Ascending aorta (tissue), 2 donors: Measurements from ENCODE around the gene USP12. TPM values are rescaled to one million over a fixed set of nuclear protein-coding genes. Genes with fewer than 3 reads are reported as not detected.

Source experiments
- DNase-seq, 2 donors: peaks; one replicate each; pipeline ENCODE4 v3.0.0-alpha.2; 2019; ENCODE audit warnings: low spot score in 2 of 2
- H3K27ac ChIP-seq, 2 donors: fragments of 200-600 bp; sonication (generic); one replicate each; pipeline ENCODE4 v1.5.1; 2016 to 2017; ENCODE audit warnings: mild to moderate bottlenecking in 1 of 2
- H3K27me3 ChIP-seq: fragments of 200-600 bp; sonication (generic); one replicate; pipeline ENCODE4 v1.5.1; 2017
- H3K36me3 ChIP-seq, 2 donors: fragments of 200-600 bp; sonication (generic); one replicate each; pipeline ENCODE4 v1.5.1; 2016
- H3K4me1 ChIP-seq, 2 donors: fragments of 200-600 bp; sonication (generic); one replicate each; pipeline ENCODE4 v1.5.1; 2016 to 2017; ENCODE audit warnings: mild to moderate bottlenecking in 1 of 2
- H3K4me3 ChIP-seq, 2 donors: fragments of 200-600 bp; sonication (generic); one replicate each; pipeline ENCODE4 v1.5.1; 2016 to 2017; ENCODE audit warnings: mild to moderate bottlenecking in 1 of 2
- H3K9me3 ChIP-seq, 2 donors: fragments of 200-600 bp; sonication (generic); one replicate each; pipeline ENCODE4 v1.5.1; 2016
- intact Hi-C: fragments of 100-400 bp; cut with DNase I; formaldehyde crosslinking; loops from one replicate; pipeline ENCODE4 v1.15.1; 2023
- total RNA-seq: library from RNA; depleted of rRNA; stranded (reverse); fragments of >200 nt; gene quantifications from one replicate; pipeline ENCODE4 v1.1.0, GENCODE V29; 2016
- TF ChIP-seq, protein P1 (sequence below), 3 experiments: fragments of 200-600 bp in 2 of 3; fragments of 450-650 bp in 1 of 3; sonication (generic) in 2 of 3; IDR thresholded peaks; one replicate each; pipeline ENCODE4 v1.5.1; 2016 to 2019; ENCODE audit warnings: antibody characterized with exemption in 3 of 3, mild to moderate bottlenecking in 1 of 3, moderate library complexity in 1 of 3

Gene USP12
- total RNA-seq, 1 donor from 2014 or later = 8.7 TPM

DNA sequence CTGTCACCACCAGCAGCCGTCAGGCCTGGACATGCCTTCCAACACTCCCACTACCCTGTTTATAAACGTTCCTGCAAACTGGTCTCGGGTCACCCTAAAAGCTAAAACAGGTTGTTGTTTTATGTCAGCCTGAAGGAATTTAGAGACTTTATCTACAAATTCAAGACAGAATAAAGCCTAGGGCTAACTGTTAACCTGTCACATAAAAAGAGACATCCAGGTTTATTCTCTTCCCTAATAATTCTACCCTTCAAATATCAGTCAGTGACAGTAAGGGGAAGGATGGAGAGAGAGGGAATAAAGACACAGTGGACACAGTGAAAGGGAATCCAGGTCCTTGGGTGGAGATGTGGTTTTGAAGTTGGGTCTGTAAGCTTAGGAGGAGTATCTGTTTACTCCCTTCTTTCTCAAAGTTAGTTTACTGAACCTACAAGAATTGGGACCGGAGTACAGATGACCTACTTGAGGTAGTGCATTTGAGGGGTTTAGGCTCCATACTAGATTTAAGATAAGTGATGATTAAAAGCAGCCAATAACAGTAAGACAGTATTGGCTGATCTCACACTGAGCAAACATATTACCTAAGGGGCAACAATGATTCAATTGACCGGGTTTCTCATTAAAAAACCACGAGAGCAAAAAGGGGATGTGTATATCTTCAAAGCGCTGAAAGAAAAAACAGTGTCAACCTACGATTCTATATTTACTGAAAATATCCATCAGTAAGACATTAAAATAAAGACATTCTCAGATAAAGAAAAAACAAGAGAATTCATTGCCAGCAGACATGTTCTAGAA lies 142.7 kb downstream of the USP12 start:
- intact Hi-C loops = no loop called here
- Histone ChIP-seq H3K36me3 (no peaks in the 10 kb centered on the region), H3K27ac (no peak overlapping the region), H3K4me1 (no peaks in the 10 kb centered on the region), H3K9me3 (no peaks in the 10 kb centered on the region), H3K4me3 (no peak overlapping the region), H3K27me3 (no peaks in the 10 kb centered on the region)
- TF ChIP-seq, protein P1, sequence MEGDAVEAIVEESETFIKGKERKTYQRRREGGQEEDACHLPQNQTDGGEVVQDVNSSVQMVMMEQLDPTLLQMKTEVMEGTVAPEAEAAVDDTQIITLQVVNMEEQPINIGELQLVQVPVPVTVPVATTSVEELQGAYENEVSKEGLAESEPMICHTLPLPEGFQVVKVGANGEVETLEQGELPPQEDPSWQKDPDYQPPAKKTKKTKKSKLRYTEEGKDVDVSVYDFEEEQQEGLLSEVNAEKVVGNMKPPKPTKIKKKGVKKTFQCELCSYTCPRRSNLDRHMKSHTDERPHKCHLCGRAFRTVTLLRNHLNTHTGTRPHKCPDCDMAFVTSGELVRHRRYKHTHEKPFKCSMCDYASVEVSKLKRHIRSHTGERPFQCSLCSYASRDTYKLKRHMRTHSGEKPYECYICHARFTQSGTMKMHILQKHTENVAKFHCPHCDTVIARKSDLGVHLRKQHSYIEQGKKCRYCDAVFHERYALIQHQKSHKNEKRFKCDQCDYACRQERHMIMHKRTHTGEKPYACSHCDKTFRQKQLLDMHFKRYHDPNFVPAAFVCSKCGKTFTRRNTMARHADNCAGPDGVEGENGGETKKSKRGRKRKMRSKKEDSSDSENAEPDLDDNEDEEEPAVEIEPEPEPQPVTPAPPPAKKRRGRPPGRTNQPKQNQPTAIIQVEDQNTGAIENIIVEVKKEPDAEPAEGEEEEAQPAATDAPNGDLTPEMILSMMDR (IDR thresholded peaks at IDR 0.05) = no peak
- DNase-seq = no peak

DNA sequence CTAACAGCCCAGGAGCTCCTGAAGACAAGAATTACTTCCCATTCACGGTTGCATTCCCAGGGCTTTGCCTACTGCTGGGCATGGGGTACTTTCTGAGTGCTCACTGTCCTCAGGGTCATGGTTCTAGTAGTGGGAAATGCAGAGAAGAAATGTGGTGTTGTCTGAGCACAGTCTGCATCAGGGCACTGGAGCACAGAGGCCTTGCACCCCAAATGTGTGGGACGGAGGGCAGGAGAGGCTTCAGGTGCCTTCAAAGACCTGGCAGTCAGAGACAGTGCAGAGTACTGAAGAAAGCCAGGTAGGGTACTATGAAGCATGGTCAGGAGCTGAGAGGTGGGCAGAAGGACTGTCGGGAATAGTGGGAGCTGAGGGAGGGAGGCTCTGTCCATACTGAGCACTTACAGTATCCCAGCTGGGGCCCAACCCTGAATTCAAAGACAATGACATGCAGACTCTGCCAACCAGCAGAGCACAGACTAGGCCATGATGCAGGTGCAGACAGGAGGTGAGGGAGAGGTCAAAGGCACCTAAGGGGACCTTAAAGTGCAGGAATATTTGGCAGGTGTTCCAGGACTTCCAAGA lies 144.4 kb downstream of the USP12 start:
- H3K27me3 ChIP-seq = no peaks in the 10 kb centered on the region
- H3K4me1 ChIP-seq = no peaks in the 10 kb centered on the region
- DNase-seq = no peak
- H3K27ac ChIP-seq = no peak overlapping the region
- intact Hi-C loops = no loop called here
- TF ChIP-seq, protein P1 (IDR thresholded peaks at IDR 0.05) = no peak
- H3K4me3 ChIP-seq = no peak overlapping the region
- H3K9me3 ChIP-seq = no peaks in the 10 kb centered on the region
- no peaks in the 10 kb centered on the region for H3K36me3 ChIP-seq

DNA sequence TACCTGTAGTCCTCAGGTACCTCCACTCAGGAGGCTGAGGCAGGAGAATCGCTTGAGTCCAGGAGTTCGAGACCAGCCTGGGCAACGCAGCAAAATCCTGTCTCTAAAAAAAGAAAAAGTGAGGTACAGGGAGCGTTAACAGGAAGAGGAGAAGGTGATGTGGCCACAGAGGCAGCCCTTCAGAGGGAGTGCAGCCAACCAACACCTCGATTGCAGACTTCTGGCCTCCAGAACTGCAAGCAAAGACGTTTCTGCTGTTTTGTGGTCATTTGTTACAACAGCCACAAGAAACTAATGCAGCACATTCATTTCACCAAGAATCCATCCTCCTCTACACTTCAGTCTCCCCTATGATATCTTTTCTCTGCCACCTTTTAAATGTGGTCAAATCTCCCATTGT lies 145.2 kb downstream of the USP12 start:
- Histone ChIP-seq H3K27ac (no peak overlapping the region), H3K27me3 (no peaks in the 10 kb centered on the region), H3K9me3 (no peaks in the 10 kb centered on the region), H3K36me3 (no peaks in the 10 kb centered on the region), H3K4me1 (no peaks in the 10 kb centered on the region), H3K4me3 (no peak overlapping the region)
- TF ChIP-seq, protein P1 (IDR thresholded peaks at IDR 0.05) = no peak
- intact Hi-C loops = no loop called here
- no peak for DNase-seq

DNA sequence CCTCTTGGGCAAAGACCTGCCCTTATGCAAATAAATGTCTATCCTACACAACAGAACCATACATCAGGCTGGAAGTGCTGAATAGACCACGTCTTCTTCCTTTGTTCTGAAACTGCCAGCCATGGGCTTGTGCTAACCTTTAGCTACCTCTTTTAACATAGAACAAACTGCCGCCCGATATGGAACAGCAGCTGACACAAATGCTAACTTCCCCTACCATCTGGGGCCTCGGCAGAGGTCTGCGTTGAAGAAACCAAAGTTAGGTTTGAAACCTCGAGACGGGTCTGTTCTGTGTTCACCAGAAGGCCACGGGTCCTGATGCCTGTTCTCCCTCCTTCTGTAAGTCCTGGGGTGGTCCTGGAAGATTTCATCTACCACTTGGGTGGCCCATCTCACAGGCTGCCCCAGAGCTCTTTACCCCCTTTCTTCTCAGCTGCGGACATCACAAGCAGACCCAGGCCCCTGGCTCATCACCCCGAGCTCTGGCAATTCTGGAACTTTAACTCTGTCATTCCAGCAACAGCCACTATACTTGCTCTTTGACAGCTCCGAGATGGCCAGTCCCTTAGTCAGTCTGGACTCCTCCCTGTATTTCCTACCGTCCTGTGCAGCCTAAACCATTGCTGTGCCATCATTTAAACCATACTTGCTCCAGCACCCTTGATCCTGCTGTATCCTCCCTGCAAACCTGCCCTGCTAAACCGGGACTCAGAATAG lies 146.7 kb downstream of the USP12 start:
- TF ChIP-seq, protein P1 (IDR thresholded peaks at IDR 0.05) = no peak
- Histone ChIP-seq H3K4me3 (no peak overlapping the region), H3K36me3 (no peaks in the 10 kb centered on the region), H3K4me1 (no peaks in the 10 kb centered on the region), H3K27me3 (no peaks in the 10 kb centered on the region), H3K9me3 (no peaks in the 10 kb centered on the region), H3K27ac (no peak overlapping the region)
- intact Hi-C loops = no loop called here
- DNase-seq = no peak

DNA sequence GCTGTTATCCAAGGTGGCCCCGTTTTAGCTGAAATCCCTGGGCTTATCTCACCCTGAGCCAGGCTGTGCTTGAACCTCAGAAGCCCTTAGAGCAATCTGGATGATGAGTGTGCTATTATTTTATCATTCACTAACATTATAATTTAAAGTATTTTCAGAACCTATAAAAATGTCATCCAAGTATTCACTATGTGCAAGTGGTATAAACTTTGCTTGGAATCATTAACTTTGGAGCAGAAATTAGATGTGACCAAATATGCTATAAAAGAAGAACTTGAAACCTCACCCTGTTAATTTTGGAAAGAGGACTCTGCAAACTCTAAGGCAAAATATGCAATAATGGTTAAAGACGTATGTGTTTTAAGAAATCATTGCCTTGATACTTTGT lies 147.5 kb downstream of the USP12 start:
- Histone ChIP-seq H3K4me3 (no peak overlapping the region), H3K36me3 (no peaks in the 10 kb centered on the region), H3K27ac (no peak overlapping the region), H3K27me3 (no peaks in the 10 kb centered on the region), H3K9me3 (no peaks in the 10 kb centered on the region), H3K4me1 (no peaks in the 10 kb centered on the region)
- no peak for DNase-seq
- intact Hi-C loops = no loop called here
- TF ChIP-seq, protein P1 (IDR thresholded peaks at IDR 0.05) = no peak
